ENCODE results near the gene NDC1.

The NDC1 gene

DNA sequence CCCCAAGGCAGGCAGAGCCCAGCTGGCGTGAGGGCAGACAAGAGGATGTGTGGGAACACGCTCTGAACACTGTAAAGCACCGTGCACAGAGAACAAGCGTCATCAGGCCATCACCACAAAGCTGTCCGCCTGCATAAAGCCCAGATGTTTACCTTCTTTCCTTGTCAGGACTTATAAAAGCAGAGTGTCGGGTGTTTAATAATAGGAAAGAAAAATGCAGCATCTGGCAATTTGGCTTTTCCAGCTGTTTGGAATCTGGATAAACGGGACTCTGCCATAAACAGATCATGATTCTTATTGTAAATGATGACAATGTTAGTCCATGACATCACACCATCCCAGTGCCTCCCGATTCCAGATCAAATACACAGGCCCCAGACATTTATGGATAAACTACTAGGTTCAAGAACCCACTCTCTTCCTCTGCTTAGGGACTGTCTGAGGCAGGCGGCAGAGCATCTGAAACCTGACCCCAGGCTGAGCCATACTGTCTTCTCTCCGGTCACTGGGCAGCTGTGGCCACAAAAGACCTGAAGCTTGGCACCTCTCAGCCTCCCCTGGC is 103.4 kb downstream of the NDC1 start:
- DNase-seq (ENCODE audit: low spot score) = no peak
- in situ Hi-C loops (cut with MboI; ENCODE audit: low sequenced_read_pairs, unreplicated experiment) = no loop called here

DNA sequence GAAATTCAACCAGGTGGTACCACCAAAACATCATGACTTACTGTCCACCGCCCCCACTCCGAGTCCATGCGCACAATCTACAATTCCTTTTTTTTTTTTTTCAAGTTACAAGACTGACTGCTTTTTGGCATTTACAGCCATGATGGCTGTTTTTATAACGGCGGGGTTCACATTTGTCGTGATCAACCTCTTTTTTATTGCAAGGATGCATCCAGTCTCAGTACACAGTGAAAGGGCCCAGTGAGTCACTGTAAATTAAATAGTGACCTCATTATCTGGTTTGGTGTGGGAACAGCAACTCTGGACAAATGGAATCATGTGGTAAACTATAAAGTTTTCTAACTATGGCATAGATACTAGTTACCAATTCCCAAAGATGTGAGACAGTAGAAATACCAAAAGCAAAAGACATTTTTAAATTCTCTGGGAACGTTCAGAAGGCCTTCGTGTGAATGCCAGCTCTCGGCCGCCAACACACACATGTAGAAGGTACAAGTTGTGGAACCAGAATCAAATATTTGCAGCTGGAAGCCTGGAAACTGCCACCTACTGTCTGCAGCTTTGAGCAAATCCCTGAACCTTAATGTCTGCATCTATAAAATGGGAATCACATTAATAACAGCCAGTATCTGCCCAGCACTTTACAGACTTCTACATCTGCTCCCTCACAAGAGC is 104.0 kb downstream of the NDC1 start:
- TF ChIP-seq, protein P1, sequence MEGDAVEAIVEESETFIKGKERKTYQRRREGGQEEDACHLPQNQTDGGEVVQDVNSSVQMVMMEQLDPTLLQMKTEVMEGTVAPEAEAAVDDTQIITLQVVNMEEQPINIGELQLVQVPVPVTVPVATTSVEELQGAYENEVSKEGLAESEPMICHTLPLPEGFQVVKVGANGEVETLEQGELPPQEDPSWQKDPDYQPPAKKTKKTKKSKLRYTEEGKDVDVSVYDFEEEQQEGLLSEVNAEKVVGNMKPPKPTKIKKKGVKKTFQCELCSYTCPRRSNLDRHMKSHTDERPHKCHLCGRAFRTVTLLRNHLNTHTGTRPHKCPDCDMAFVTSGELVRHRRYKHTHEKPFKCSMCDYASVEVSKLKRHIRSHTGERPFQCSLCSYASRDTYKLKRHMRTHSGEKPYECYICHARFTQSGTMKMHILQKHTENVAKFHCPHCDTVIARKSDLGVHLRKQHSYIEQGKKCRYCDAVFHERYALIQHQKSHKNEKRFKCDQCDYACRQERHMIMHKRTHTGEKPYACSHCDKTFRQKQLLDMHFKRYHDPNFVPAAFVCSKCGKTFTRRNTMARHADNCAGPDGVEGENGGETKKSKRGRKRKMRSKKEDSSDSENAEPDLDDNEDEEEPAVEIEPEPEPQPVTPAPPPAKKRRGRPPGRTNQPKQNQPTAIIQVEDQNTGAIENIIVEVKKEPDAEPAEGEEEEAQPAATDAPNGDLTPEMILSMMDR (IDR thresholded peaks at IDR 0.05; ENCODE audit: borderline replicate concordance, control extremely low read depth, extremely low read depth, insufficient read depth, missing control alignments) = no peak
- no peak for DNase-seq (ENCODE audit: low spot score)
- in situ Hi-C loops (cut with MboI; ENCODE audit: low sequenced_read_pairs, unreplicated experiment) = no loop called here

More for the DNA sequence above, 103.4 kb downstream of the NDC1 start:
- TF ChIP-seq, protein P1 (IDR thresholded peaks at IDR 0.05; ENCODE audit: borderline replicate concordance, control extremely low read depth, extremely low read depth, insufficient read depth, missing control alignments) = no peak

DNA sequence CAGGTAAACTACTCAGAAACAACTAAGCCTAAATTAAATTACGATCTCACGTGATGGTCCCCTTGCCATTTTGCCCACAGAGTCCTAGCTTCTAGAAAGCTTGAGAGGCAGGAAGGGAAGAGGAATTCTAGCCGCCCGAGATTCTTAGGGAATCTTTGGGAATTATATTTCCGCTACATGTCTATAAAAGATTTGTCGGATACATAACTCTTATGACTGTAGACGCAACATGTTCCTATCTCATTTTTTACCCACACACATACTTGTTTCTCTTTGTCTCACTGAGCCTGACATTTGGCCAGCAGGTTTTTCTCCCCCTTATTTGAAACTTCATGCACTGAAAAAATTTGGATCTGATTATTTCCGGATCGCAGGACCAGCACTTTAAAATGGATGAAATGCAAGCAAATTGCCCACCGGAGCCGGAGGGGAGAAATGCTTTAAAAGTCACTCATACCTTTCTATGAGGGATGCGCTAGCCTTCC is 104.6 kb downstream of the NDC1 start:
- DNase-seq (ENCODE audit: low spot score) = no peak
- TF ChIP-seq, protein P1 (IDR thresholded peaks at IDR 0.05; ENCODE audit: borderline replicate concordance, control extremely low read depth, extremely low read depth, insufficient read depth, missing control alignments) = no peak
- in situ Hi-C loops (cut with MboI; ENCODE audit: low sequenced_read_pairs, unreplicated experiment) = no loop called here

DNA sequence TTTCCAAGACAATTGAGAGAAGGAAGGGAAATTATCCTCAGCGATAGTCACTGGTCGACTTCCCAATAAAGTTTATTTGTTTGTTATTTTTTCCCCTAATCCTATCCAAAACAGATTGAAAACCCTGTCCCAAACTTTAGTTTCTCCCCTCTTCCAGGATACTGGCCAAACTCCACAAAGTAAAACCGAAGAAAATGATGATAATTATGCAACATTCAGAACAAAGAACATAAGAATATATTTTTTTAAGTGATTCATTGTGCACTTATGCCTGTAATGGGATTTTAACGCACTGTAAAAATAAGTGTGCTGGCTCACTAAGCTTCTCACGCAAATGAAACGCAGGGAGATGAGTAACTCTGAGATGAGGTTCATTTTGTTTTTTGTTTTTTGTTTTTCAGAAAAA is 105.2 kb downstream of the NDC1 start:
- no peak for DNase-seq (ENCODE audit: low spot score)
- in situ Hi-C loops (cut with MboI; ENCODE audit: low sequenced_read_pairs, unreplicated experiment) = no loop called here
- TF ChIP-seq, protein P1 (IDR thresholded peaks at IDR 0.05; ENCODE audit: borderline replicate concordance, control extremely low read depth, extremely low read depth, insufficient read depth, missing control alignments) = no peak

DNA sequence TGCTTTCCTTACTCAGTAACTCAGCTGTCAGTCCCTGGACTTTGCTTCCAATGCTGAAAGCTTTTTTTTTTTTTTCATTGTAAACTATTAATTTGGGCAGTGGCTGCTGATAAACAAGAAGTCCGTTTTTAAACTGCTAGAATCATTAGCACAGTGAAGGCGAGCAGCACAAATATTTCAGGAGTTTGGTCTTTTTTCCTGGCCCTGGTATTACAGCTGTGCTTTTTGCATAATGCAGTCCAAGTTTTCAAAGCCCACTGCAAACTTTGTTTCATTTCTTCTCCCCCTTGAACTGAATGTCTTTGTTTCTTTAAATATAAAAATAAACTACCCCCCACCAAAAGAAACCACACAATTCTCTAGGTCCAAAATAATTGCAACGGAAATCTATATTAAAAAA is 105.7 kb downstream of the NDC1 start:
- TF ChIP-seq, protein P1 (IDR thresholded peaks at IDR 0.05; ENCODE audit: borderline replicate concordance, control extremely low read depth, extremely low read depth, insufficient read depth, missing control alignments) = no peak
- in situ Hi-C loops (cut with MboI; ENCODE audit: low sequenced_read_pairs, unreplicated experiment) = no loop called here
- DNase-seq (ENCODE audit: low spot score) = no peak

DNA sequence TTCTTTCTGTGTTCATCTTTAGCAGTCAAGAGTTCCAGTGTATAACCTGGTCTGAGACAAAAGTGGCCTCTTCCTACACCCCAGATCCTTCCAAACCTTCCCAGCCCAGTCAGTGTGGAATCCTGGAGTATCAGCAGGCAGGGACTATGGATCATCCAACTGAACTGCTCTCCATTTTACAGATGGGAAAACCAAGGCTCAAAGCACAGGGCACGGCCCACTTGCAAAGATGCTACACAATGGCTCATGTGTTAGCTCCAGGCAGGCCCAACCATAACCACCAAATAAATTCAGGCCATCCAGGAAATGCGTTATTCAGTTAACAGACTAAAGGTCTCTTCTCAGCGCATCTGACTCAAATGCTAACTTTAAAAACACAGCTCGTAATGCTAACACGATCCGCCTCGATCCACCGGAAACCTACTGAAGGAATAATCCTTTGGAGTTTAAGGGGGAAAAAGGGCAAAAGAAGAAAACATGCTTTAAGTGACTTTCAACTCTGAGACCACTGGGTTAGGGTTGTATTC is 106.3 kb downstream of the NDC1 start:
- TF ChIP-seq, protein P1 (IDR thresholded peaks at IDR 0.05; ENCODE audit: borderline replicate concordance, control extremely low read depth, extremely low read depth, insufficient read depth, missing control alignments) = no peak
- in situ Hi-C loops (cut with MboI; ENCODE audit: low sequenced_read_pairs, unreplicated experiment) = no loop called here
- DNase-seq (ENCODE audit: low spot score) = no peak
